Endothelial cell of umbilical vein (primary cell): ENCODE data around the gene KRT74. TPM values are rescaled to one million over a fixed set of nuclear protein-coding genes. Genes with fewer than 3 reads are reported as not detected.

Source experiments
- BruUV-seq: library from RNA; stranded (reverse); fragments of 400-500 nt; replicated peaks from 2 replicates; lab custom pipeline; 2021; lab: Mats Ljungman, UMichigan
- CTCF ChIA-PET: fragments of 300-600, 350-600 bp; sonication (Branson Sonifier 250); formaldehyde crosslinking; loops from one replicate; lab custom pipeline; 2021; ENCODE audit warnings: antibody characterized with exemption, inconsistent platforms; lab: Charles Lee
- POLR2A ChIA-PET: fragments of 300-600, 350-600 bp; sonication (Branson Sonifier 250); formaldehyde crosslinking; loops from one replicate; lab custom pipeline; 2021; ENCODE audit warnings: antibody characterized with exemption, inconsistent platforms; lab: Charles Lee
- DNase-seq: peaks from one replicate; pipeline ENCODE4 v3.0.0-alpha.2; 2011; ENCODE audit warnings: low read depth, low spot score
- FAIRE-seq: peaks from 2 replicates; lab custom pipeline; 2011; peaks lifted over from hg19 to GRCh38; lab: Jason Lieb, UNC
- H2AFZ ChIP-seq: 2 replicates; pipeline ENCODE4 v1.6.0; 2012; ENCODE audit warnings: low read depth, low read length, control low read depth, inconsistent platforms
- H3K27ac ChIP-seq: 2 replicates; pipeline ENCODE4 v1.5.1; 2011; ENCODE audit warnings: low read depth, mild to moderate bottlenecking, control low read depth, low read length, moderate library complexity; ENCODE audit not compliant: insufficient read depth
- H3K27me3 ChIP-seq, 2 experiments: 2 replicates each; pipeline versions ENCODE4 v1.6.0 to v1.6.1; 2011; ENCODE audit warnings: low read length in 2 of 2, mixed read lengths in 1 of 2; ENCODE audit not compliant: control insufficient read depth in 2 of 2, insufficient read depth in 2 of 2
- H3K36me3 ChIP-seq, 2 experiments: 2 replicates in 1 of 2; 3 replicates in 1 of 2; pipeline ENCODE4 v1.5.1; 2011; ENCODE audit warnings: low read length in 2 of 2, mild to moderate bottlenecking in 1 of 2, moderate library complexity in 1 of 2; ENCODE audit not compliant: control insufficient read depth in 2 of 2, insufficient read depth in 2 of 2; ENCODE audit errors: extremely low read depth in 1 of 2
- H3K4me1 ChIP-seq: 3 replicates; pipeline ENCODE4 v1.5.1; 2011; ENCODE audit warnings: mild to moderate bottlenecking, low read length; ENCODE audit not compliant: control insufficient read depth, insufficient read depth; ENCODE audit errors: extremely low read depth
- H3K4me2 ChIP-seq: 2 replicates; pipeline ENCODE4 v1.6.1; 2011; ENCODE audit warnings: low read length, control low read depth, mixed read lengths; ENCODE audit not compliant: insufficient read depth
- H3K4me3 ChIP-seq, 3 experiments: fragments of 200-600 bp in 1 of 3; sonication (generic), shearing (Covaris generic) in 1 of 3; replicated peaks in 1 of 3; 2 replicates each; pipeline ENCODE4 v1.5.1; 2011 to 2016; ENCODE audit warnings: control low read depth in 3 of 3, low read length in 3 of 3, mild to moderate bottlenecking in 2 of 3, inconsistent platforms in 1 of 3, low read depth in 1 of 3, moderate library complexity in 1 of 3; ENCODE audit not compliant: insufficient read depth in 1 of 3
- H3K79me2 ChIP-seq: 2 replicates; pipeline ENCODE4 v1.6.0; 2012; ENCODE audit warnings: low read length, inconsistent platforms; ENCODE audit not compliant: control insufficient read depth, insufficient read depth
- H3K9ac ChIP-seq: replicated peaks from 2 replicates; pipeline ENCODE3; 2011; ENCODE audit warnings: low read length, control low read depth; ENCODE audit not compliant: insufficient read depth; ENCODE audit errors: extremely low read depth
- H3K9me1 ChIP-seq: replicated peaks from 3 replicates; pipeline ENCODE4 v1.6.0; 2011; ENCODE audit warnings: mild to moderate bottlenecking, low read length; ENCODE audit not compliant: control insufficient read depth, insufficient read depth; ENCODE audit errors: extremely low read depth
- H3K9me3 ChIP-seq: replicated peaks from 2 replicates; pipeline ENCODE4 v1.5.1; 2012; ENCODE audit warnings: low read length, inconsistent platforms; ENCODE audit not compliant: control insufficient read depth, insufficient read depth
- H4K20me1 ChIP-seq: replicated peaks from 2 replicates; pipeline ENCODE3; 2011; ENCODE audit warnings: mild to moderate bottlenecking, low read length; ENCODE audit not compliant: control insufficient read depth, insufficient read depth; ENCODE audit errors: extremely low read depth
- EZH2 ChIP-seq: IDR thresholded peaks from 2 replicates; pipeline ENCODE4 v1.6.1; 2012; ENCODE audit warnings: borderline replicate concordance, low read depth, mild to moderate bottlenecking, moderate library complexity, low read length, inconsistent platforms; ENCODE audit not compliant: severe bottlenecking
- FOS ChIP-seq: IDR thresholded peaks from 2 replicates; pipeline ENCODE4 v1.6.1; 2011; ENCODE audit warnings: mild to moderate bottlenecking, low read length, moderate library complexity, borderline replicate concordance; ENCODE audit not compliant: insufficient read depth
- GATA2 ChIP-seq: IDR thresholded peaks from 2 replicates; pipeline ENCODE4 v1.7.0; 2011; ENCODE audit warnings: low read depth, mild to moderate bottlenecking, moderate library complexity, mixed read lengths, low read length; ENCODE audit not compliant: insufficient read length, insufficient read depth
- JUN ChIP-seq: IDR thresholded peaks from 2 replicates; pipeline ENCODE4 v1.6.1; 2011; ENCODE audit warnings: borderline replicate concordance, low read depth; ENCODE audit not compliant: insufficient read length, insufficient read depth
- MYC ChIP-seq: IDR thresholded peaks from one replicate; pipeline ENCODE4 v1.6.1; 2011; ENCODE audit warnings: mild to moderate bottlenecking, low read depth, low read length
- POLR2A ChIP-seq: IDR thresholded peaks from 2 replicates; pipeline ENCODE4 v1.6.1; 2012; ENCODE audit warnings: low read depth, mild to moderate bottlenecking, control low read depth, low read length
- POLR2AphosphoS5 ChIP-seq: IDR thresholded peaks from 2 replicates; pipeline ENCODE4 v1.6.1; 2012; ENCODE audit warnings: low read depth, mild to moderate bottlenecking, control low read depth, low read length, moderate library complexity; ENCODE audit not compliant: insufficient read depth
- dilution Hi-C: fragments of 300-500 bp; cut with MboI; formaldehyde crosslinking; loops from one replicate; pipeline ENCODE4 v1.15.0; 2019; ENCODE audit warnings: low sequenced_read_pairs; ENCODE audit not compliant: extremely low pct_ligation_motif_present
- intact Hi-C: fragments of 100-400 bp; cut with micrococcal nuclease; formaldehyde crosslinking; loops from one replicate; pipeline ENCODE4 v1.10.0; 2022
- polyA plus RNA-seq, 4 experiments: library from polyadenylated mRNA; depleted of rRNA in 3 of 4; stranded (reverse) in 3 of 4; unstranded in 1 of 4; fragments of >200 nt; gene quantifications; 2 replicates each; pipeline versions ENCODE4 v1.2.1 to v1.2.3, GENCODE V29; 2011 to 2012; ENCODE audit warnings: missing spikeins in 1 of 4
- total RNA-seq: library from RNA; stranded (reverse); gene quantifications from 2 replicates; pipeline ENCODE4 v1.2.3, GENCODE V29; 2021
- TF ChIP-seq, protein P1 (sequence below), 2 donors: IDR thresholded peaks; 1 replicate in 1 of 2; 2 replicates in 1 of 2; pipeline ENCODE4 v1.5.1; 2011; ENCODE audit warnings: low read length in 2 of 2, mild to moderate bottlenecking in 2 of 2, moderate library complexity in 2 of 2, control low read depth in 1 of 2, inconsistent platforms in 1 of 2, low read depth in 1 of 2; ENCODE audit not compliant: insufficient read depth in 1 of 2; ENCODE audit errors: extremely low read depth in 1 of 2
- TF ChIP-seq, protein P2 (sequence below): IDR thresholded peaks from 2 replicates; pipeline ENCODE4 v1.6.1; 2011; ENCODE audit not compliant: insufficient read depth, insufficient read length

Gene KRT74
- total and polyA plus RNA-seq, 2 donors (not counting 3 experiments of a cell fraction or from before 2014, with no cell fraction given), result not detected

DNA sequence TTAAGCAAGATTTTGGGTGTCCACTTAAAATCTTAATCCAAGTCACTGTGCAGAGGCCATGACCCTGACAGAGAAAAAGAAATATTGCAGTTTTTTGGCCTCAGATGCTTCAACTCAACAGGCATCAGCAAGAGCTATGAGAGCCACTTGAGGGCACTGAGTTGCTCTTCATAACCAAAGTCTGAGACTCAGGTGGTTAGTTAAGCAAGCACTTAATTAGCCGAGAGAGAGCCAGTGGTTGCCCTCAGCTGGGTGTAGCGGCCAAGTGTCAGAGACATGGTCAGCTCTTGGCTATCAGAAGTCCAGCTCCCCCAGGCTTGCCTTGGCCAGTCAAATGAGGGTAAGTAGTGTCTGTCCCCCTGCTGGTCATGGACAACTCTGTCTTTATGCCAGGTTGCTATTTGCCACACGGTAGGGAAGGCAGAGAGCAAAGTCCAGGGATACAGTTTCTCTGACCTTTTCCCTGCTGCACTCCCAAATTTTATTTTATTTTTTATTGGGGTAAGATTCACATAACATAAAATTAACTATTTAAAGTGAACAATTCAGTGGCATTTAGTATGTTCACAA, 11.7 kb downstream of the KRT74 start:
- Histone ChIP-seq H3K4me3 (no peak overlapping the region), H3K4me1 (no peaks in the 10 kb centered on the region), H2AFZ (no peak overlapping the region), H3K27me3 (peaks cover 7% of the 10 kb centered on the region in 2 experiments), H3K4me2 (no peak overlapping the region), H3K36me3 (no peaks in the 10 kb centered on the region), H3K79me2 (no peaks in the 10 kb centered on the region), H4K20me1 (no peaks in the 10 kb centered on the region), H3K9ac (no peak overlapping the region), H3K9me3 (no peaks in the 10 kb centered on the region), H3K9me1 (no peaks in the 10 kb centered on the region), H3K27ac (no peak overlapping the region)
- CTCF ChIA-PET, result no interaction called here
- dilution Hi-C loops (no loop called here), intact Hi-C loops (no loop called here)
- FAIRE-seq, result no peak
- TF ChIP-seq, protein P1, sequence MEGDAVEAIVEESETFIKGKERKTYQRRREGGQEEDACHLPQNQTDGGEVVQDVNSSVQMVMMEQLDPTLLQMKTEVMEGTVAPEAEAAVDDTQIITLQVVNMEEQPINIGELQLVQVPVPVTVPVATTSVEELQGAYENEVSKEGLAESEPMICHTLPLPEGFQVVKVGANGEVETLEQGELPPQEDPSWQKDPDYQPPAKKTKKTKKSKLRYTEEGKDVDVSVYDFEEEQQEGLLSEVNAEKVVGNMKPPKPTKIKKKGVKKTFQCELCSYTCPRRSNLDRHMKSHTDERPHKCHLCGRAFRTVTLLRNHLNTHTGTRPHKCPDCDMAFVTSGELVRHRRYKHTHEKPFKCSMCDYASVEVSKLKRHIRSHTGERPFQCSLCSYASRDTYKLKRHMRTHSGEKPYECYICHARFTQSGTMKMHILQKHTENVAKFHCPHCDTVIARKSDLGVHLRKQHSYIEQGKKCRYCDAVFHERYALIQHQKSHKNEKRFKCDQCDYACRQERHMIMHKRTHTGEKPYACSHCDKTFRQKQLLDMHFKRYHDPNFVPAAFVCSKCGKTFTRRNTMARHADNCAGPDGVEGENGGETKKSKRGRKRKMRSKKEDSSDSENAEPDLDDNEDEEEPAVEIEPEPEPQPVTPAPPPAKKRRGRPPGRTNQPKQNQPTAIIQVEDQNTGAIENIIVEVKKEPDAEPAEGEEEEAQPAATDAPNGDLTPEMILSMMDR (IDR thresholded peaks at IDR 0.05; ENCODE audit: extremely low read depth in 1 of 2, insufficient read depth in 1 of 2, low read depth in 1 of 2, low read length in 2 of 2), result peak in 1 of 2 donors; percentile 20
- TF ChIP-seq MYC, result no peak
- POLR2A ChIA-PET, result no interaction called here
- DNase-seq, result no peak
- BruUV-seq, result no TSS peak

DNA sequence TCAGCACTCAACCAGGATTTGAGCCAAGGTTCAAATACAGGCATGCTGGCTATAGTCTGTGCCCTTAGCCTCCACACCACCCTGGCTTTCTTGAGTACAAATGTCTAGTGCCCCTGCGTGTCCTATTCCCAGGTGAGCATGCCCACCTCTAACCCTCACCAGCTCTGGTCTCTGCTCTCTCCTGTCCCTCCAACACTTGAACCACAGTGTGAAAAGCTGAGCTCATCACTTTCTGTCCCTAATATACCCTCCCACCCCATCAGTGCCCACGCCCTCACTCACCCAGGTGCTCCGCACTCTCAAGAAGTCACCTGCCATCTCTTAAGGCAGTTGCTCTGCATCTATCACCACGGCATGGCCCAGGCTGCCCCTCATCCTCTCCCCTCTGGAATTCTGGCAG, 13.7 kb downstream of the KRT74 start:
- Histone ChIP-seq H3K4me1 (no peaks in the 10 kb centered on the region), H3K9me1 (no peaks in the 10 kb centered on the region), H3K36me3 (no peaks in the 10 kb centered on the region), H3K9ac (no peak overlapping the region), H3K9me3 (no peaks in the 10 kb centered on the region), H3K4me3 (no peak overlapping the region), H4K20me1 (no peaks in the 10 kb centered on the region), H3K4me2 (no peak overlapping the region), H2AFZ (no peak overlapping the region), H3K27me3 (peaks cover 4 to 7% of the 10 kb centered on the region in 2 experiments), H3K79me2 (no peaks in the 10 kb centered on the region), H3K27ac (no peak overlapping the region)
- DNase-seq (no peak), FAIRE-seq (no peak)
- intact Hi-C loops, result no loop called here
- POLR2A ChIA-PET, result no interaction called here
- CTCF ChIA-PET, result interaction anchor here (0.6 to 1.1 kb wide), 3 partner anchors 306 to 421 kb away, joined by 3 to 4 read pairs (median 3); no protein-coding TSS in a partner anchor
- no TSS peak for BruUV-seq
- TF ChIP-seq POLR2A (no peak), FOS (no peak), MYC (no peak), EZH2 (no peak), JUN (no peak), POLR2AphosphoS5 (no peak), GATA2 (no peak)
- TF ChIP-seq, protein P1 (IDR thresholded peaks at IDR 0.05; ENCODE audit: extremely low read depth in 1 of 2, insufficient read depth in 1 of 2, low read depth in 1 of 2, low read length in 2 of 2), result no peak
- TF ChIP-seq, protein P2, sequence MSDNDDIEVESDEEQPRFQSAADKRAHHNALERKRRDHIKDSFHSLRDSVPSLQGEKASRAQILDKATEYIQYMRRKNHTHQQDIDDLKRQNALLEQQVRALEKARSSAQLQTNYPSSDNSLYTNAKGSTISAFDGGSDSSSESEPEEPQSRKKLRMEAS, result no peak
- dilution Hi-C loops, result no loop called here
